Measurements from ENCODE around the gene PACSIN3. TPM values are rescaled to one million over a fixed set of nuclear protein-coding genes. Genes with fewer than 3 reads are reported as not detected.

PACSIN3 gene
- total RNA-seq, 1 donor from 2014 or later: 17.9 TPM

Other genes starting within 250 kb of the PACSIN3 start
- gene CSTPP1, start 249.7 kb downstream of the PACSIN3 start, total RNA-seq: 9.1 and 11.3 TPM in 2 replicates
- 57.5 and 69.8 TPM in 2 replicates for gene ARFGAP2, start 9.6 kb downstream of the PACSIN3 start, total RNA-seq
- gene DDB2, start 28.5 kb upstream of the PACSIN3 start, total RNA-seq: 23.2 and 53.8 TPM in 2 replicates
- gene ACP2, start 62.4 kb upstream of the PACSIN3 start, total RNA-seq: 25.3 and 35.7 TPM in 2 replicates
- 22.7 and 29.8 TPM in 2 replicates for gene NR1H3, start 71.6 kb upstream of the PACSIN3 start, total RNA-seq
- 16.3 and 21.0 TPM in 2 replicates for gene MADD, start 83.7 kb upstream of the PACSIN3 start, total RNA-seq
- not detected in 2 replicates for gene MYBPC3, start 166.3 kb upstream of the PACSIN3 start, total RNA-seq
- not detected in 2 replicates for gene SPI1, start 192.1 kb upstream of the PACSIN3 start, total RNA-seq
- 33.3 and 51.0 TPM in 2 replicates for gene SLC39A13, start 222.2 kb upstream of the PACSIN3 start, total RNA-seq
- 126 and 135 TPM in 2 replicates for gene PSMC3, start 240.0 kb upstream of the PACSIN3 start, total RNA-seq